ENCODE measurements around the gene FMN2. TPM values are rescaled to one million over a fixed set of nuclear protein-coding genes. Genes with fewer than 3 reads are reported as not detected.

Gene FMN2
- total and polyA plus RNA-seq, 3 donors from 2014 or later = 3.8 to 8.3 (median 4.3) TPM

- no peak for DNase-seq
- no peaks in the 10 kb centered on the region for H3K9me3 ChIP-seq
- 82 to 87% methylated on average over 3 of the region's 3 CpGs for WGBS, 2 donors
- intact Hi-C loops (cut with DNase I; ENCODE audit: low total_unique reads) = no loop called here
- no peaks in the 10 kb centered on the region for H3K27me3 ChIP-seq
- H3K36me3 ChIP-seq (ENCODE audit: low read depth, missing control alignments) = no peaks in the 10 kb centered on the region
- TF ChIP-seq CTCF (IDR thresholded peaks at IDR 0.05) (no peak), POLR2A (IDR thresholded peaks at IDR 0.05) (no peak)
- H3K27ac ChIP-seq = no peak overlapping the region
- no peaks in the 10 kb centered on the region for H3K4me1 ChIP-seq
- H3K4me3 ChIP-seq = no peak overlapping the region
Measured at GRCh38 chr1:240363914-240364313, 272.2 kb downstream of the FMN2 start.

GRCh38 chr1:240366636-240367035 is 275.0 kb downstream of the FMN2 start:
- TF ChIP-seq POLR2A (IDR thresholded peaks at IDR 0.05) (no peak), CTCF (IDR thresholded peaks at IDR 0.05) (no peak)
- no peaks in the 10 kb centered on the region for H3K9me3 ChIP-seq
- H3K36me3 ChIP-seq (ENCODE audit: low read depth, missing control alignments) = no peaks in the 10 kb centered on the region
- intact Hi-C loops (cut with DNase I; ENCODE audit: low total_unique reads) = no loop called here
- H3K4me1 ChIP-seq = no peaks in the 10 kb centered on the region
- H3K4me3 ChIP-seq = no peak overlapping the region
- no peaks in the 10 kb centered on the region for H3K27me3 ChIP-seq
- 86 to 87% methylated on average over 9 of the region's 9 CpGs for WGBS, 2 donors
- no peak for DNase-seq
- H3K27ac ChIP-seq = no peak overlapping the region

DNA sequence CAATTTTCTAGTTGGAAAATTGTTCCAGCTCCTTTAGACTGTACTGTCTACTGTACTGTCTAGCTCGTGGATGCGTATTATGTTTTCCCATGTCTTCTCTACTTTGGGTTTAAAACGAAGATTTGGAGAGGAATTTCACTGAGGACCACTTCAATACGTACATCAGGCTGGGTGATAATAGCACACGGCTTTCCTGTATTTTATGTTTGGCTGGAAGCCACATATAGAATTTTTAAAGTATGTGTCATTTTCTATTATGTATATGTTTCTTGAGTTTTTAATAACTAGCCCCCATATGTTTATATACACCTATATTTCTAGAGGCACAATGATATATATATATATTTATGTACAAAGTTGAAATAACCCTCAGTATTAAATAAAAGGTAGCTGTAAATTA is 293.9 kb downstream of the FMN2 start:
- no peak overlapping the region for H3K27ac ChIP-seq
- H3K4me1 ChIP-seq = no peaks in the 10 kb centered on the region
- DNase-seq = no peak
- H3K27me3 ChIP-seq = no peaks in the 10 kb centered on the region
- WGBS, 2 donors = 82 to 83% methylated on average over 5 of the region's 5 CpGs
- H3K36me3 ChIP-seq (ENCODE audit: low read depth, missing control alignments) = no peaks in the 10 kb centered on the region
- H3K4me3 ChIP-seq = no peak overlapping the region
- H3K9me3 ChIP-seq = no peaks in the 10 kb centered on the region
- intact Hi-C loops (cut with DNase I; ENCODE audit: low total_unique reads) = no loop called here
- no peak for TF ChIP-seq POLR2A (IDR thresholded peaks at IDR 0.05)
- no peak for TF ChIP-seq CTCF (IDR thresholded peaks at IDR 0.05)

- no peak for TF ChIP-seq CTCF (IDR thresholded peaks at IDR 0.05)
- TF ChIP-seq POLR2A (IDR thresholded peaks at IDR 0.05) = no peak
- Histone ChIP-seq H3K4me3 (no peak overlapping the region), H3K36me3 (ENCODE audit: low read depth, missing control alignments) (no peaks in the 10 kb centered on the region), H3K27ac (no peak overlapping the region), H3K4me1 (no peaks in the 10 kb centered on the region), H3K27me3 (no peaks in the 10 kb centered on the region), H3K9me3 (no peaks in the 10 kb centered on the region)
- intact Hi-C loops (cut with DNase I; ENCODE audit: low total_unique reads) = no loop called here
- no peak for DNase-seq
- WGBS, 2 donors = 81 to 83% methylated on average over 7 of the region's 7 CpGs
Measured at GRCh38 chr1:240385985-240386978, 294.6 kb downstream of the FMN2 start.
